GM12891 (cell line): ENCODE results near the gene WFDC5.

Experiments
- DNase-seq: peaks from one replicate; pipeline ENCODE4 v3.0.0; 2011; ENCODE audit warnings: low spot score; ENCODE audit not compliant: insufficient read length
- FAIRE-seq: peaks from 2 replicates; lab custom pipeline; 2011; peaks lifted over from hg19 to GRCh38; lab: Jason Lieb, UNC
- PAX5 ChIP-seq: IDR thresholded peaks from 2 replicates; pipeline ENCODE4 v1.6.1; 2011; ENCODE audit warnings: low read length, moderate library complexity, mild to moderate bottlenecking; ENCODE audit not compliant: insufficient read depth, severe bottlenecking
- POLR2A ChIP-seq: IDR thresholded peaks from 2 replicates; pipeline ENCODE4 v1.6.1; 2011; ENCODE audit warnings: low read depth, low read length, control low read depth
- POLR2AphosphoS5 ChIP-seq: IDR thresholded peaks from 2 replicates; pipeline ENCODE4 v1.6.1; 2011; ENCODE audit warnings: low read depth, low read length, control low read depth
- POU2F2 ChIP-seq: IDR thresholded peaks from 2 replicates; pipeline ENCODE4 v1.6.1; 2011; ENCODE audit warnings: low read depth, mild to moderate bottlenecking, control low read depth, low read length, moderate library complexity
- SPI1 ChIP-seq: IDR thresholded peaks from 2 replicates; pipeline ENCODE4 v1.6.1; 2011; ENCODE audit warnings: low read depth, low read length, control low read depth
- TAF1 ChIP-seq: IDR thresholded peaks from 2 replicates; pipeline ENCODE4 v1.6.1; 2011; ENCODE audit warnings: low read depth, low read length, control low read depth

WFDC5 gene

GRCh38 chr20:45115386-45115774 is 406 bp upstream of the WFDC5 start:
- no peak for TF ChIP-seq SPI1
- TF ChIP-seq TAF1, result no peak
- no peak for TF ChIP-seq POU2F2
- no peak for DNase-seq
- no peak for FAIRE-seq

DNA sequence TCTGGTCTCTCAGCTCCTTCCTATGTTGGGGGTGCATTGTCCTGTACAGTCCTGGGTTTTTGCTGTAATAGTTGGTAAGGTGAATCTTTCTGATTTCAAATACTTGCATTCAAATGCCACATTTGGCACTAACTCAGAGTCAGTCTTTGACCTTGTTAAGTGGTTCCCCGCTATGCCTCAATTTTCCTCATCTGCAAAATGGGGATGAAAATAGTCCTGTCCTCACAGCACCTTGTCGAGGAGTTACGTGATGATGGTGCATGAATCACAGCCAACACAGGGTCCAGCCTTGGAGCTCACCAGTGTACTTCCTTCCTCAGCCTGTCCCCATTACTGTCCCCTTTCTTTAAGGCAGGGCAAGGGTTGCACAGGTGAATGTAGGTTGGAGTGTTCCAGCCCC is 1.1 kb downstream of the WFDC5 start:
- FAIRE-seq, result no peak
- DNase-seq, result no peak
- no peak for TF ChIP-seq TAF1
- TF ChIP-seq SPI1, result no peak
- TF ChIP-seq POLR2AphosphoS5, result no peak
- TF ChIP-seq POLR2A, result no peak
- TF ChIP-seq POU2F2, result no peak
- TF ChIP-seq PAX5, result no peak

DNA sequence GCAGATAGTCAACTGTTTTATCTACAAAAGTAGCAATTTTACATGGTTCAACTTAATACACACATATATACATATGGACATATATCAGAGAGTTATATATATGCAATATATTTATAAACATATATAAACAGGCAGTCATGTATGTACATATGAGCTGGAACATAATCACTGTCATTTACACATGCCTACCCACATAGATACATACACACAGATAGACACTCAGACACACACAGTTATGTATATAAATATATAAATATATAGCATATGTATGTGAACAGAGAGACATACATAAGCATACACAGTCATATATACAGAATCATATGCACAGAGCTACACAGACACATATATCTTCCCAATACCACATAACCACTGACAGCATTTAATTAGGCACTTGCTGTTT is 2.2 kb downstream of the WFDC5 start:
- no peak for TF ChIP-seq POLR2AphosphoS5
- no peak for TF ChIP-seq PAX5
- no peak for TF ChIP-seq POLR2A
- no peak for TF ChIP-seq TAF1
- TF ChIP-seq SPI1, result no peak
- TF ChIP-seq POU2F2, result no peak
- no peak for DNase-seq
- FAIRE-seq, result no peak

DNA sequence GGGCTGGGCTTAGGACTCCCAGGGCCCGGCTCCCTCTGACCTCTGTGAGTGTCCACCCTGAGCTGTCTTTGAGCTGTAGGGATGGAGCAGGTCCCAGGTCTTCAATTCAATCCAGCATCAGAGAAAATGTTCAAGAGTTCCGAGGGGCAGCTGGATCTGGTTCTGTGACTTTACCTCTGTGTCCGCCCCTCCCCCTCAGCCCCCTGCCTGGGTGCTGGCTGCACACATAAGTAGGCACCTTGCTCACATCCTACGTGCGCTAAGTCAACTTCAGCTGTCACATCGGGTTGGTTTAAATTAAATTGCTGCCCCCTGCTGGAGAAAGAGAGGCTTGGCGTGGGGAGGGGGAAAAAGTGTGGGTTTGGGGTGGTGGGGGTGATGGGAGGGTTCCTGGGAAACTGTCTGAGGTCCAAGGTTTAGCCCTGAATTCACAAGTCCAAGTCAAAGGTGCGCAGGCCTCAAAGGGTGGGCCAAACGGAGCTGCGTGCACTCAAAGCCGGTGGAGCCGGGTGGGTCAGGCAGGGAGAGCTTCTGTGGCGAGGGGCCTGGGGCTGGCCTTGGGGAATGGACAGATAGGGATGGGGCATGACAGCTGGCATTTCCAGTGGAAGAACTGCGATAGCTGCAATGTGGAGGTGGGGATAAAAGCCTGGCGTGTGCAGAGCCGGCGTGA is 3.0 kb downstream of the WFDC5 start:
- FAIRE-seq (no peak), DNase-seq (no peak)
- TF ChIP-seq POLR2A, result no peak

DNA sequence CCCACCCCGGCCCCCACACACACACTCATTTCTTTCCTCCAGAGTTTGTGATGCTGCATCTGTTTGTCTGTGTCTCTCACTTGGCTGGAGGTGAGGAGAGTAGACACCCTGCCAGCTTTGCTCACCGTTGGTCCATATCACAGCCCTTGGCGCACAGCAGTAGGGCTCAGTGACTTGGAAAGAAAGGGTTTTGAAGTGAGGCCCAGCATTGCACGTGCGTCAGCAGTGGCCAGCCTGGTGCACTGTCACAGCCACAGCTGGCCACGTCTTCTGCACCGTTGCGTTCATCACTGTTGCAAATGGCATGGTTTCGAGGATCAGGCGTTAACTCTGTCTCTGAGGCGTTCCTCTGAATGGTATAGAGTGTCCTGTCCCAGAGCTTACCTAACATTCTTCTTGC is 3.7 kb downstream of the WFDC5 start:
- DNase-seq, result no peak
- TF ChIP-seq POU2F2 (no peak), POLR2A (no peak), SPI1 (no peak), POLR2AphosphoS5 (no peak), PAX5 (no peak)
- no peak for FAIRE-seq

DNA sequence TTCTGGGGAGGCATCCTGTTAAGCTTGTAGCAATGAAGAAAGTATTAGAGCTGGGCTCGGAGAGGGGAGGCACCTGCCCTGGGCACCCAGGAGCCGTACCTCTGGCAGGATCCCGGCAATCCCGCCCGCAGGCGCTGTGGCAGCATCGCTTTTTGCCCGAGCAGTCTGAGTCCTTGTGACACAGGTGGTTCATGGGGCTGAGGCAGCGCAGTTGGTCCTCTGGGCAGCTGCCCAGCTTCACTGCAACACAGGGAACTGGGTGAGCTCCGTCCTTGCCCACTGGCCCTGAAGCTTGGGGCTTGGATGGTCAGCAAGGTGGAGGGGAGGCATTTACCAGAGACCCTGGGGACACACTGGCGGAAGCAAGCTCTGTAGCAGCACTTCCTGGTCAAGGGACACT is 4.7 kb downstream of the WFDC5 start:
- no peak for TF ChIP-seq POLR2A
- TF ChIP-seq SPI1, result no peak
- no peak for TF ChIP-seq PAX5
- no peak for TF ChIP-seq POLR2AphosphoS5
- TF ChIP-seq POU2F2, result no peak
- TF ChIP-seq TAF1, result no peak
- DNase-seq (no peak), FAIRE-seq (no peak)

GRCh38 chr20:45109634-45110033 is 5.3 kb downstream of the WFDC5 start:
- no peak for TF ChIP-seq POU2F2
- TF ChIP-seq SPI1, result no peak
- no peak for TF ChIP-seq PAX5
- no peak for TF ChIP-seq TAF1
- no peak for TF ChIP-seq POLR2AphosphoS5
- TF ChIP-seq POLR2A, result no peak
- FAIRE-seq (no peak), DNase-seq (no peak)

DNA sequence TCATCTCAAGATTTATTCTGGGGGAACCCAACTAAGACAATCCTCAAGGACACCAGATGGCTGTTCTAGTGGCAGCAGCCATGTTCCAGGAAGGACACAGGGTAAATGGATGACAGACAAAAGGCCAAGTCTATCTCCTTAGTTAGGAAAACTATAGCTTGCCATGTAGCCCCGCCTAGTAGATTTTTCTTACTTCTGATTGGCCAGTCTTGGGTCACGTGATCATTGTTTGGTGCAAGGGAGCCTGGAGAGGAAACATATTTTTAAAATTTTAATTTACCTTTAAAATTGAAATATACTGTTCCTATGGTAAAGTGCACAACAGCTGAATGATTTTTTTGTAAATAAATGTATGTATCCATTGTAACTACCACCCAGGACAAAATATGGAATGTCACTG is 9.7 kb downstream of the WFDC5 start:
- no peak for TF ChIP-seq PAX5
- no peak for TF ChIP-seq POU2F2
- TF ChIP-seq SPI1, result no peak
- no peak for TF ChIP-seq TAF1
- TF ChIP-seq POLR2A, result no peak
- no peak for TF ChIP-seq POLR2AphosphoS5
- no peak for DNase-seq
- no peak for FAIRE-seq

DNA sequence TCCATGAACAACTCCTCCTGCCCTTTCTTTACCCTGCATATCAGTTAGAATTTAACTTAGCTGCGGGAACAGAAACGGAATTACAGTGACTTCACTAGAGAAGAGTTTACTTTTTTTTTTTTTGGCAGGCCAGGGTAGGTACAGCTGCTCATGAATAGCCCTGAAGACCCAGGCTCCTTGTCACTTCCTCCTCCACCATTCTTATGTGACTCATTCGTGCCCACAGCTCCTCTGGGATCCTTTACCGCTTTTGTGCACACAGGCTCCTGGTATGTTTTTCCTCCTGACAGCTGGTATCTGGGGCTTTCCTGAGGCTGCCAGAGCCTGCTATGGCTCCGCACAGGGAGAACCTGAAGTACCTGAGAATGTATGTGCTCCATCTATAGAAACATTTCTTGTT is 10.2 kb downstream of the WFDC5 start:
- DNase-seq (no peak), FAIRE-seq (no peak)
- TF ChIP-seq POU2F2 (no peak), SPI1 (no peak), POLR2AphosphoS5 (no peak), POLR2A (no peak), PAX5 (no peak), TAF1 (no peak)

DNA sequence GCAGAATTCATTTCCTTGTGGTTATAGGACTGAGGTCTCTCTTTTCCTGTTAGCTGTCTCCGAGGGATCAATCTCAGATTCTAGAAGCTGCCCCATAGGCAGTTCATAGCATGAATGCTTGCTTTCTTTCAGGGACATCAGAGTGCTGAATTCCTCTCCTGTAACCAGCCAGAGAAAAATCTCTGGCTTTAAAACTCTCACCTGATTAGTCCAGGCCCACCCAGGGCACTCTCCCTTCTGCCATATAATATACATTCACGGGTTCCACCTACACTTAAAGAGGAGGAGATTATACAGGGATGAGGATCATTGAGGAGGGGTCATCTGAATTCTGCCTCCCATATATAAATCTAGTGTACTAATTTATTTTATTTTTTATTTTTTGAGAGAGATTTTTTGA is 11.9 kb downstream of the WFDC5 start:
- DNase-seq (no peak), FAIRE-seq (no peak)
- TF ChIP-seq SPI1, result no peak
- no peak for TF ChIP-seq POLR2A
- no peak for TF ChIP-seq TAF1
- TF ChIP-seq POLR2AphosphoS5, result no peak
- no peak for TF ChIP-seq POU2F2
- no peak for TF ChIP-seq PAX5

GRCh38 chr20:45101333-45101850 is 13.6 kb downstream of the WFDC5 start:
- FAIRE-seq (no peak), DNase-seq (no peak)
- TF ChIP-seq TAF1, result no peak
- TF ChIP-seq POLR2AphosphoS5, result no peak
- TF ChIP-seq POU2F2, result no peak
- TF ChIP-seq SPI1, result no peak
- no peak for TF ChIP-seq POLR2A
- no peak for TF ChIP-seq PAX5
